GM18861 (cell line): ENCODE results near the gene ZNF335.
A peak's percentile ranks its signal among the peaks of the same experiment; 100 is the strongest.
"Not testable (repeated sequence)": the region's sequence is repeated elsewhere in the genome, so short reads cannot be mapped to it uniquely, and the experiment has no call there.

Experiments used
- ATAC-seq: cut with Tn5 transposase; IDR thresholded peaks from one replicate; pipeline ENCODE4 v1.9.1; 2021; ENCODE audit not compliant: unreplicated experiment

Gene ZNF335

GRCh38 chr20:45913116-45913515 lies 58.9 kb downstream of the ZNF335 start:
- no peak for ATAC-seq

DNA sequence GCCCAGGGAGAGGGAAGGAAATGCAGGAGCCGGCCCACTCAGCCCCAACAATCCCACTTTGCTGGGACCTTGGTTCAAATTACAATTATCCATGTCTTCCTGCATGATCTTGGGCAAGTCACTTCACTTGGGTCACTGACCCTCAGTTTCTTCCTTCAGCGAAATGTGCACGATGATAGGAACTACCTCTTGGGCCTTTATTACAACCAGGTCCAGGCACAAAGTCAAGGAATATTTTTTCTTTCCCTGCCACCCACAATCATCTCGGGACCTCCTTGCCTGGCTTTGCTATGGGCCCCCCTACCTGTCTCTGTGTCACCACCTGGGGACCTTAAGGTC lies 59.7 kb downstream of the ZNF335 start:
- ATAC-seq: no peak

GRCh38 chr20:45911486-45912343 lies 60.3 kb downstream of the ZNF335 start, which contains the start of gene PLTP:
PLTP (minus strand) TSS chr20:45912155; CDS start chr20:45911452, 703 bp downstream.
- ATAC-seq: no peak

GRCh38 chr20:45910670-45911485 lies 61.1 kb downstream of the ZNF335 start:
- ATAC-seq: peak; percentile 78

- ATAC-seq: no peak
Measured at GRCh38 chr20:45909817-45910669, 62.0 kb downstream of the ZNF335 start.

DNA sequence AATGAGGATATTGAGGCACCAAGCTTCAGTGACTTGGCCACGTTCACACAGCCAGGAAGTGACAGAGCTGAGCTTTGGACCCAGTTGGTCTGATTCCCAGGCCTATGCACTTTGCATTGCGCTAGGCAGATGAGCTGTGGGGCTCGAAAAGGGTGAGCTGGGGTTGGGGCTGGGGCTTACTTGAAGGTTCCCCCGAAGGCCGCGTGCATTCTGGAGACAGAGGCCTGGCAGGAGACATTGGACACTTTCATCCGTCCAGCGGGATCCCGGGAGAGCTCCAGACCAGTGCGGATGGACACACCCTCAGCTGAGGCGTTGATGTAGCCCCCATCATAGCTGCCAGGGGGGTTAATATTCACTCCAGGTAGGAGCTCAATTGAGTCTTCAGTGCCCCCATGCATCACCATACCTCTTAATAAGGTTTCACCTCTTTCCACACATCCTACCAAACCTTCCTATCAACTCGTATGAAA lies 62.6 kb downstream of the ZNF335 start:
- ATAC-seq: no peak

DNA sequence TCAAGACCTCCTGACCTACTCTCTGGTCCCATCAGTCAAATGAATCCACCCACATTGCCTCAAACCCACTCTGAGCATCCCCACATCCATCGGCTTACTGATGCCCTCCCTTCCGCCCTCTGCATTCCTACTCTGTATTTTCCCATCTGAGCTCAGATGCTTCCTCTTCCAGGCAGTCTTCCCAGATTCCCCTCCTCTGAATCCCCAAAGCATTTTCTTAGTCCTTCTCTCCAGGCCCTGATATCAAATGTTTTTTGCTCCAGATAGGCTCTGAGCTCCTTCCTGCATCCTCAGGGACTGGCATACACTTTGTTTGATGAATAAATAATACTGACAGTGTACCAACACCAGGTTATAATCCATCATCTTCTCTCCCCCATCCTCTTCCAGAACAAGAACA lies 63.9 kb downstream of the ZNF335 start:
- no peak for ATAC-seq

GRCh38 chr20:45907219-45907948 lies 64.6 kb downstream of the ZNF335 start:
- no peak for ATAC-seq

- no peak for ATAC-seq
Measured at GRCh38 chr20:45905505-45906079, 66.4 kb downstream of the ZNF335 start.

- ATAC-seq: no peak
Measured at GRCh38 chr20:45904583-45905504, 67.2 kb downstream of the ZNF335 start.

DNA sequence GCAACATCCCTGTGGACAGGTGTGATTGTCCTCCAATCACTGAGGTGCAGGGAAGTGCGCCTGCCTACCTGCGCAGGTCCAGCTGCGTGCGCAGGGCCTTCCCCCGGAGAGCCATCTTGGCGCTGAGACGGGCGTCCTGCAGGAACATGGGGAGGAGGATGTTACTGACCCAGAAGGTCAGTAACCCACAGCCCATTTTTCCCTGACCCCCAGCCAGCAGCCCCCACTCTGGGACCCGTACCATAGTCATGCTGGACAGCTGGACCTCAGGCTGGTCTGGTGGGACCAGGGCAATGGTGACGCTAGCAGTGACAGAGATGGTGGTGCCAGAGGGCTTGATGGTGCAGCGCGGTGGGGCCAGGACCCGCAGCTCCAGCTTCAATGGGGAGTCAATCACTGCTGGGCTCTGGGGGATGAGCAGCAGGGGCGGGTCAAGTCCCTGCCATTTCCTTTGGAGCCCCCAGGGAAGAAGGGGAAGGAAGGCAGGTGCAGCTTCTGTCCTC lies 69.8 kb downstream of the ZNF335 start:
- no peak for ATAC-seq

GRCh38 chr20:45901332-45901731 lies 70.7 kb downstream of the ZNF335 start:
- ATAC-seq: not testable (repeated sequence)

- ATAC-seq: no peak
Measured at GRCh38 chr20:45899046-45899835, 72.8 kb downstream of the ZNF335 start.
